B cell (primary cell): Measurements from ENCODE around the gene KIF20B. TPM values are rescaled to one million over a fixed set of nuclear protein-coding genes. Genes with fewer than 3 reads are reported as not detected.

Experiments used
- ATAC-seq: fragments of 200-7000 bp; cut with Tn5 transposase; one replicate; pipeline ENCODE4 v1.10.0; 2021; ENCODE audit warnings: low read depth, mild to moderate bottlenecking, moderate number of reproducible peaks, moderate library complexity
- CTCF ChIA-PET: fragments of 350-600 bp; sonication (Branson Sonifier 250); formaldehyde crosslinking; loops from one replicate; lab custom pipeline; 2021; ENCODE audit warnings: antibody characterized with exemption, inconsistent platforms; lab: Charles Lee
- POLR2A ChIA-PET: fragments of 350-600 bp; sonication (Branson Sonifier 250); formaldehyde crosslinking; loops from one replicate; lab custom pipeline; 2021; ENCODE audit warnings: antibody characterized with exemption; lab: Charles Lee
- DNase-seq: peaks from one replicate; pipeline ENCODE4 v3.0.0; 2013
- H2AFZ ChIP-seq: 2 replicates; pipeline ENCODE4 v1.6.1; 2012; ENCODE audit warnings: mild to moderate bottlenecking, low read depth, low read length; ENCODE audit not compliant: insufficient read depth, poor library complexity, severe bottlenecking
- H3K27ac ChIP-seq, 2 donors: 1 replicate in 1 of 2; 2 replicates in 1 of 2; pipeline ENCODE4 v1.5.1; 2012 to 2013; ENCODE audit warnings: low read length in 2 of 2, mild to moderate bottlenecking in 2 of 2, moderate library complexity in 1 of 2
- H3K27me3 ChIP-seq, 4 experiments: fragments of 200-600 bp in 1 of 4; sonication (generic) in 1 of 4; replicated peaks in 1 of 4; 1 replicate in 2 of 4; 2 replicates in 2 of 4; pipeline versions ENCODE4 v1.6.1 to v1.7.0; 2013 to 2016; ENCODE audit warnings: low read length in 3 of 4, mild to moderate bottlenecking in 2 of 4, mixed read lengths in 1 of 4, moderate library complexity in 1 of 4; ENCODE audit not compliant: insufficient read depth in 4 of 4, control insufficient read depth in 3 of 4; ENCODE audit errors: control extremely low read depth in 1 of 4
- H3K36me3 ChIP-seq, 2 experiments: replicated peaks in 1 of 2; 1 replicate in 1 of 2; 2 replicates in 1 of 2; pipeline versions ENCODE4 v1.6.1 to v1.7.1; 2013; ENCODE audit warnings: low read length in 1 of 2; ENCODE audit not compliant: insufficient read depth in 2 of 2, control insufficient read depth in 1 of 2; ENCODE audit errors: control extremely low read depth in 1 of 2, extremely low read depth in 1 of 2
- H3K4me1 ChIP-seq, 2 donors: fragments of 200-600 bp in 1 of 2; sonication (generic) in 1 of 2; 1 replicate in 1 of 2; 2 replicates in 1 of 2; pipeline versions ENCODE4 v1.5.1 to v1.6.1; 2013 to 2017; ENCODE audit warnings: low read length in 2 of 2; ENCODE audit not compliant: control insufficient read depth in 2 of 2, insufficient read depth in 2 of 2
- H3K4me2 ChIP-seq: replicated peaks from 2 replicates; pipeline ENCODE3; 2012; ENCODE audit warnings: mild to moderate bottlenecking, low read depth, low read length; ENCODE audit not compliant: poor library complexity, severe bottlenecking
- H3K4me3 ChIP-seq, 5 experiments: fragments of 200-600 bp in 1 of 5; sonication (generic) in 1 of 5; 1 replicate in 3 of 5; 2 replicates in 2 of 5; pipeline versions ENCODE4 v1.5.1 to v1.7.0; 2011 to 2016; ENCODE audit warnings: low read length in 4 of 5, mild to moderate bottlenecking in 4 of 5, low read depth in 2 of 5, control low read depth in 1 of 5, moderate library complexity in 1 of 5; ENCODE audit not compliant: insufficient read depth in 1 of 5; ENCODE audit errors: control extremely low read depth in 1 of 5, extremely low read depth in 1 of 5
- H3K79me2 ChIP-seq: fragments of 200-600 bp; sonication (generic); one replicate; pipeline ENCODE4 v1.6.0; 2016; ENCODE audit warnings: low read length; ENCODE audit not compliant: control insufficient read depth, insufficient read depth
- H3K9ac ChIP-seq: fragments of 200-600 bp; sonication (generic); 2 replicates; pipeline ENCODE4 v1.6.1; 2017; ENCODE audit warnings: mild to moderate bottlenecking, low read length, moderate library complexity
- H3K9me3 ChIP-seq, 3 donors: one replicate each; pipeline versions ENCODE4 v1.6.1 to v1.7.1; 2013; ENCODE audit warnings: low read length in 2 of 3; ENCODE audit not compliant: control insufficient read depth in 2 of 3, insufficient read depth in 1 of 3; ENCODE audit errors: control extremely low read depth in 1 of 3
- H4K20me1 ChIP-seq: 2 replicates; pipeline ENCODE4 v1.6.0; 2012; ENCODE audit warnings: mild to moderate bottlenecking, low read length; ENCODE audit not compliant: insufficient read depth, control insufficient read depth, poor library complexity, severe bottlenecking
- H3K27ac Mint-ChIP-seq: one replicate; pipeline ENCODE4 v1.8.0; 2021; ENCODE audit warnings: mixed read lengths
- H3K27me3 Mint-ChIP-seq: one replicate; pipeline ENCODE4 v1.8.0; 2021; ENCODE audit warnings: mixed read lengths
- H3K4me1 Mint-ChIP-seq: one replicate; pipeline ENCODE4 v1.8.0; 2021; ENCODE audit warnings: mixed read lengths
- H3K4me3 Mint-ChIP-seq: one replicate; pipeline ENCODE4 v1.8.0; 2021; ENCODE audit warnings: mixed read lengths
- H3K9me3 Mint-ChIP-seq: one replicate; pipeline ENCODE4 v1.8.0; 2022; ENCODE audit warnings: mixed read lengths; ENCODE audit not compliant: insufficient read depth
- EZH2 ChIP-seq: IDR thresholded peaks from 2 replicates; pipeline ENCODE4 v1.6.1; 2012; ENCODE audit warnings: borderline replicate concordance, low read depth, mild to moderate bottlenecking, moderate library complexity, low read length; ENCODE audit not compliant: insufficient read depth, poor library complexity, severe bottlenecking
- WGBS: methylation state at CpG from one replicate; pipeline ENCODE4 v1.1.5; 2013; ENCODE audit warnings: missing lambda C conversion rate; ENCODE audit not compliant: insufficient coverage; 5-methylcytosine and 5-hydroxymethylcytosine counted together
- intact Hi-C: fragments of 100-400 bp; cut with micrococcal nuclease; formaldehyde crosslinking; loops from one replicate; pipeline ENCODE4 v1.10.0; 2022
- polyA minus RNA-seq: library from RNA; depleted of rRNA, polyadenylated mRNA; stranded (reverse); fragments of >200 nt; gene quantifications from 2 replicates; pipeline ENCODE4 v1.2.3, GENCODE V29; 2012
- polyA plus RNA-seq: library from polyadenylated mRNA; depleted of rRNA; stranded (reverse); fragments of >200 nt; gene quantifications from 2 replicates; pipeline ENCODE4 v1.2.3, GENCODE V29; 2012
- total RNA-seq, 2 donors: library from RNA; stranded (reverse); fragments of 120-200 nt in 1 of 2; gene quantifications; 1 replicate in 1 of 2; 2 replicates in 1 of 2; pipeline versions ENCODE4 v1.2.3 to v1.2.4, GENCODE V29; 2013 to 2022
- TF ChIP-seq, protein P1 (sequence below): fragments of 200-600 bp; IDR thresholded peaks from one replicate; pipeline ENCODE4 v1.8.0; 2022; ENCODE audit warnings: antibody characterized with exemption, mild to moderate bottlenecking

Gene KIF20B, protein sequence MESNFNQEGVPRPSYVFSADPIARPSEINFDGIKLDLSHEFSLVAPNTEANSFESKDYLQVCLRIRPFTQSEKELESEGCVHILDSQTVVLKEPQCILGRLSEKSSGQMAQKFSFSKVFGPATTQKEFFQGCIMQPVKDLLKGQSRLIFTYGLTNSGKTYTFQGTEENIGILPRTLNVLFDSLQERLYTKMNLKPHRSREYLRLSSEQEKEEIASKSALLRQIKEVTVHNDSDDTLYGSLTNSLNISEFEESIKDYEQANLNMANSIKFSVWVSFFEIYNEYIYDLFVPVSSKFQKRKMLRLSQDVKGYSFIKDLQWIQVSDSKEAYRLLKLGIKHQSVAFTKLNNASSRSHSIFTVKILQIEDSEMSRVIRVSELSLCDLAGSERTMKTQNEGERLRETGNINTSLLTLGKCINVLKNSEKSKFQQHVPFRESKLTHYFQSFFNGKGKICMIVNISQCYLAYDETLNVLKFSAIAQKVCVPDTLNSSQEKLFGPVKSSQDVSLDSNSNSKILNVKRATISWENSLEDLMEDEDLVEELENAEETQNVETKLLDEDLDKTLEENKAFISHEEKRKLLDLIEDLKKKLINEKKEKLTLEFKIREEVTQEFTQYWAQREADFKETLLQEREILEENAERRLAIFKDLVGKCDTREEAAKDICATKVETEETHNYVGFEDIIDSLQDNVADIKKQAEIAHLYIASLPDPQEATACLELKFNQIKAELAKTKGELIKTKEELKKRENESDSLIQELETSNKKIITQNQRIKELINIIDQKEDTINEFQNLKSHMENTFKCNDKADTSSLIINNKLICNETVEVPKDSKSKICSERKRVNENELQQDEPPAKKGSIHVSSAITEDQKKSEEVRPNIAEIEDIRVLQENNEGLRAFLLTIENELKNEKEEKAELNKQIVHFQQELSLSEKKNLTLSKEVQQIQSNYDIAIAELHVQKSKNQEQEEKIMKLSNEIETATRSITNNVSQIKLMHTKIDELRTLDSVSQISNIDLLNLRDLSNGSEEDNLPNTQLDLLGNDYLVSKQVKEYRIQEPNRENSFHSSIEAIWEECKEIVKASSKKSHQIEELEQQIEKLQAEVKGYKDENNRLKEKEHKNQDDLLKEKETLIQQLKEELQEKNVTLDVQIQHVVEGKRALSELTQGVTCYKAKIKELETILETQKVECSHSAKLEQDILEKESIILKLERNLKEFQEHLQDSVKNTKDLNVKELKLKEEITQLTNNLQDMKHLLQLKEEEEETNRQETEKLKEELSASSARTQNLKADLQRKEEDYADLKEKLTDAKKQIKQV (N-terminal part only)
- 24.6 and 25.3 TPM in 2 replicates for total RNA-seq
- total RNA-seq (2013) = 21.3 TPM
- 1.6 and 2.5 TPM in 2 replicates for polyA plus RNA-seq
- 2.8 and 3.9 TPM in 2 replicates for polyA minus RNA-seq

DNA sequence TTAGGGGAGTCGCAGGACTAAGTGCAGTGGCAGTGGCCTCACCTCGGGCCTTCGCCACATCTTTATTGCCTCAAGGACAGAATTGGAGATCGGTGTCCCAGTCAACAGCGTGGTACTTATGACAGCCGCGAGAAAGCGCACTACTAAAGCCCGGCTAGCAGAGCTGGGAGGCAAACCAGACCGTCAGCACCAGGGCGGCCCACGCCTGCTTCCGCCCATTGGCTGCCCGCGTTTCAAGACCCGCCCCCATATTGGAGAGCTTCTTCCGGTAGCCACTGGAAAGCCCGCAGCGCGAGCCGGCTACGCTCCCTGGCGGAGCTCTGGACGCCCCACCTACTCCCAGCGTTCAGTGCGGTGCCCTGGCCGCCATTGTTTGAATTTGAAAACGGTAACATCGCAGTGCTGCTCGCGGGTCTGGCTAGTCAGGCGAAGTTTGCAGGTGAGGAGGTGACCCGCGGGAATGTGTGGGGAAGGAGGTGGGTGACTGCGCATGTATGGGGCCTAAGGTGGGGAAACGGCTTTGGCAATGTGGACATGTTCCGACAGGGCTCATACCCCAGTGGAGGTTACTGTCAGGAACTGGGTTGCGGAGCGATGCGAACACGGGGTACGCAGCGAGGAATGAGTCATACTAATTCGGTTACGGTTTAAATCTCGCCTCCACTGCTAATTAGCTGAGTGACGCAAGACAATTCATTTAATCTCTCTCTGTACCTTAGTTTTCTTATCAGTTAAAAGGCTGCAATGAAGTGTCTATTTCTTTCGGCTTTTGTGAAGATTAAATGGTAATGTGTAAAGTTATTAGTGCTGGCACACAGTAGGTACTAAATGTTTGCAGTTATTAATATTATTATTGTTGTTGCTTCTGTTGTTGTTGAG, at the start of gene KIF20B:
TSS of gene KIF20B (plus strand) at position 349 of the 879 bp plus-strand sequence. CDS start 3,705 bp downstream, outside the sequence.
- intact Hi-C loops = loop anchor here (1.0 to 10.0 kb wide), 8 partner anchors 38 to 1713 kb away; partner anchors contain the start of genes FAS, HECTD2, LIPA and RPP30
- no peak for TF ChIP-seq EZH2
- TF ChIP-seq, protein P1, sequence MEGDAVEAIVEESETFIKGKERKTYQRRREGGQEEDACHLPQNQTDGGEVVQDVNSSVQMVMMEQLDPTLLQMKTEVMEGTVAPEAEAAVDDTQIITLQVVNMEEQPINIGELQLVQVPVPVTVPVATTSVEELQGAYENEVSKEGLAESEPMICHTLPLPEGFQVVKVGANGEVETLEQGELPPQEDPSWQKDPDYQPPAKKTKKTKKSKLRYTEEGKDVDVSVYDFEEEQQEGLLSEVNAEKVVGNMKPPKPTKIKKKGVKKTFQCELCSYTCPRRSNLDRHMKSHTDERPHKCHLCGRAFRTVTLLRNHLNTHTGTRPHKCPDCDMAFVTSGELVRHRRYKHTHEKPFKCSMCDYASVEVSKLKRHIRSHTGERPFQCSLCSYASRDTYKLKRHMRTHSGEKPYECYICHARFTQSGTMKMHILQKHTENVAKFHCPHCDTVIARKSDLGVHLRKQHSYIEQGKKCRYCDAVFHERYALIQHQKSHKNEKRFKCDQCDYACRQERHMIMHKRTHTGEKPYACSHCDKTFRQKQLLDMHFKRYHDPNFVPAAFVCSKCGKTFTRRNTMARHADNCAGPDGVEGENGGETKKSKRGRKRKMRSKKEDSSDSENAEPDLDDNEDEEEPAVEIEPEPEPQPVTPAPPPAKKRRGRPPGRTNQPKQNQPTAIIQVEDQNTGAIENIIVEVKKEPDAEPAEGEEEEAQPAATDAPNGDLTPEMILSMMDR = peak; percentile 29
- WGBS = under 1% methylated on average over 45 of the region's 48 CpGs
- POLR2A ChIA-PET = interaction anchor here (0.6 to 1.7 kb wide), 4 partner anchors 36 to 58 kb away, joined by 3 to 14 read pairs (median 4); no protein-coding TSS in a partner anchor
- H3K27ac Mint-ChIP-seq = peak within 1 kb of the TSS; percentile 99
- DNase-seq = peak; percentile 95
- H3K4me3 Mint-ChIP-seq = peak within 1 kb of the TSS; percentile 99
- H3K27me3 Mint-ChIP-seq = no peaks in the 10 kb centered on the region
- CTCF ChIA-PET = interaction anchor here (0.6 to 1.4 kb wide), 10 partner anchors 26 to 1169 kb away, joined by 3 to 9 read pairs (median 4); no protein-coding TSS in a partner anchor
- Histone ChIP-seq H3K27ac (peak within 1 kb of the TSS; percentile 79 to 87), H3K9me3 (no peaks in the 10 kb centered on the region), H4K20me1 (no peaks in the 10 kb centered on the region), H3K27me3 (no peaks in the 10 kb centered on the region), H3K4me1 (peaks cover 9 to 10% of the 10 kb centered on the region in 2 donors), H3K4me3 (peak within 1 kb of the TSS; percentile 86 to 98 (median 95)), H3K36me3 (no peaks in the 10 kb centered on the region), H3K9ac (peak within 1 kb of the TSS; percentile 78), H2AFZ (peak within 1 kb of the TSS; percentile 99), H3K79me2 (peaks cover 49% of the 10 kb centered on the region), H3K4me2 (peak within 1 kb of the TSS; percentile 86)
- H3K4me1 Mint-ChIP-seq = peaks cover 32% of the 10 kb centered on the region
- no peaks in the 10 kb centered on the region for H3K9me3 Mint-ChIP-seq
- peak; percentile 98 for ATAC-seq
